BJ (cell line): ENCODE measurements around the gene FAIM2. TPM values are rescaled to one million over a fixed set of nuclear protein-coding genes. Genes with fewer than 3 reads are reported as not detected.

Experiments used
- CTCF ChIA-PET: fragments of 350-600 bp; formaldehyde crosslinking; extraction: SDS; loops from one replicate; lab custom pipeline; 2021; ENCODE audit warnings: antibody characterized with exemption, inconsistent platforms; lab: Yijun Ruan, JAX
- POLR2A ChIA-PET: fragments of 300-600 bp; sonication (Branson Sonifier 250); formaldehyde crosslinking; extraction: SDS; loops from one replicate; lab custom pipeline; 2021; ENCODE audit warnings: antibody characterized with exemption; lab: Charles Lee
- DNase-seq: peaks from one replicate; pipeline ENCODE4 v3.0.0-alpha.2; 2011; ENCODE audit warnings: low read depth
- H3K27me3 ChIP-seq: 2 replicates; pipeline ENCODE4 v1.6.0; 2011; ENCODE audit warnings: low read length; ENCODE audit not compliant: control insufficient read depth, insufficient read depth
- H3K36me3 ChIP-seq: 2 replicates; pipeline ENCODE4 v1.5.1; 2011; ENCODE audit warnings: low read length; ENCODE audit not compliant: control insufficient read depth, insufficient read depth
- H3K4me3 ChIP-seq: 2 replicates; pipeline ENCODE4 v1.5.1; 2011; ENCODE audit warnings: low read depth, mild to moderate bottlenecking, control low read depth, low read length
- CTCF ChIP-seq: IDR thresholded peaks from 2 replicates; pipeline ENCODE4 v1.5.1; 2011; ENCODE audit warnings: low read depth, mild to moderate bottlenecking, control low read depth, inconsistent platforms, low read length, moderate library complexity; ENCODE audit not compliant: insufficient read depth
- polyA plus RNA-seq: library from polyadenylated mRNA; depleted of rRNA; stranded (reverse); fragments of >200 nt; gene quantifications from 2 replicates; pipeline ENCODE4 v1.2.3, GENCODE V29; 2011

Gene FAIM2
- polyA plus RNA-seq, 1 experiment, result 3.6 TPM

GRCh38 chr12:49838973-49839633 lies 64.6 kb downstream of the FAIM2 start:
- Histone ChIP-seq H3K27me3 (no peaks in the 10 kb centered on the region), H3K36me3 (no peaks in the 10 kb centered on the region), H3K4me3 (no peak overlapping the region)
- POLR2A ChIA-PET, result no interaction called here
- CTCF ChIA-PET, result interaction anchor here (0.6 to 6.3 kb wide), 18 partner anchors 10 to 203 kb away, joined by 3 to 59 read pairs (median 5); partner anchors contain the start of genes NCKAP5L and TMBIM6
- peak; percentile 69 for TF ChIP-seq CTCF
- no peak for DNase-seq

- DNase-seq, result peak; percentile 64
- TF ChIP-seq CTCF, result no peak
- H3K4me3 ChIP-seq, result no peak overlapping the region
- ChIA-PET POLR2A (no interaction called here), CTCF (interaction anchor here (1.2 to 2.1 kb wide), 2 partner anchors 55 to 58 kb away, joined by 3 to 7 read pairs; no protein-coding TSS in a partner anchor)
- no peaks in the 10 kb centered on the region for H3K27me3 ChIP-seq
- H3K36me3 ChIP-seq, result no peaks in the 10 kb centered on the region
Measured at GRCh38 chr12:49832836-49833421, 70.8 kb downstream of the FAIM2 start.

- Histone ChIP-seq H3K27me3 (no peaks in the 10 kb centered on the region), H3K4me3 (no peak overlapping the region), H3K36me3 (no peaks in the 10 kb centered on the region)
- TF ChIP-seq CTCF, result no peak
- no peak for DNase-seq
- POLR2A ChIA-PET, result interaction anchor here (0.6 kb wide), 1 partner anchor 11 kb away, joined by 4 read pairs; the partner anchor contains the start of gene BCDIN3D
- CTCF ChIA-PET, result interaction anchor here (2.1 kb wide), 1 partner anchor 54 kb away, joined by 7 read pairs; no protein-coding TSS in a partner anchor
Measured at GRCh38 chr12:49831717-49832116, 72.0 kb downstream of the FAIM2 start.

- Histone ChIP-seq H3K4me3 (peak within 1 kb of the TSS; percentile 92), H3K36me3 (no peaks in the 10 kb centered on the region), H3K27me3 (no peaks in the 10 kb centered on the region)
- ChIA-PET CTCF (interaction anchor here (0.6 to 3.2 kb wide), 6 partner anchors 11 to 481 kb away, joined by 3 to 16 read pairs (median 3); no protein-coding TSS in a partner anchor), POLR2A (interaction anchor here (0.6 to 1.0 kb wide), 6 partner anchors 11 to 852 kb away, joined by 5 to 22 read pairs (median 14); partner anchors contain the start of gene BCDIN3D)
- DNase-seq, result peak; percentile 74
- TF ChIP-seq CTCF, result no peak
Measured at GRCh38 chr12:49828133-49829091, 75.3 kb downstream of the FAIM2 start, which contains the start of gene NCKAP5L. Gene NCKAP5L (minus strand): TSS chr12:49828413. CDS start chr12:49804044, 24,369 bp downstream.
